Urothelium cell line (cell line): ENCODE results near the gene ROBO2.
A peak's percentile ranks its signal among the peaks of the same experiment; 100 is the strongest.

Experiments
- DNase-seq: peaks from one replicate; pipeline ENCODE4 v3.0.0; 2011; ENCODE audit warnings: low spot score, mixed read lengths
- FAIRE-seq: peaks from 2 replicates; lab custom pipeline; 2011; peaks lifted over from hg19 to GRCh38; lab: Jason Lieb, UNC

The ROBO2 gene

DNA sequence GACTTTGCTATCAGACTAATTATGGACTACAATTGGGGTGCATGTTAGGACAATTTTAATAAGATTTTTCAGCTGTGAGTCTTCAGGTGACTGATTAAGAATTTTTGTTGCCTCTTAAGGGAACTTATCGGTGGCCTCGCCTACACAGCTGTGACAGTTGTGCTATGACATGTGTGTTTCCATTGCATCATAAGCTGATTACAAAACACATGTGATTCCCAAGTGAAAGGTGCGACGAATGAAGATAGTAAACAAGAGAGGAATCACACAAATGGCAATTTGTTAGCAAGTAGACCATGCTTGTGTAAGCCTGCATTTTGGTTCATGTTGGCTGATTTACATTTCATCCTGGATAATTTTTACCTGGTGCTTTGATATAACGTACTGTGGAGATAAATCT, 8.3 kb downstream of the ROBO2 start:
- no peak for DNase-seq
- FAIRE-seq, result no peak

DNA sequence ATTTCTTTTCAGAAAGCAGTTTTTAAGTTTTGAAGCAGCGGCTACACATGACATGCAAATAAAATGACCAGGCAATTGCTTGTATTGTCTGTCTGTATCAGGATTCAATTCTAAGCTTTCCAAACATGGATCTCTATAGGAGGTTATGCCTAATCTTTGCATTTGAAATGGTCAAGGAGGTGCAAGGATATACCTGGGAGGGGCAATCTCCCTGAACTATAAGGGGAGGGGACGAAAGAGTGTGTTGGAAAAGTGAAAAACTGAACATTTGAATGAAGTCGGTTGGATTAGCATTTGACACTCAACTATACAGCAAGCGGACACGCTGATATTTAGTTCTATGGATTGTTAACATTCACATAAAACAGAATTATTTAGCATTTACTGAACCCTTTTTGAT, 11.7 kb downstream of the ROBO2 start:
- no peak for FAIRE-seq

DNA sequence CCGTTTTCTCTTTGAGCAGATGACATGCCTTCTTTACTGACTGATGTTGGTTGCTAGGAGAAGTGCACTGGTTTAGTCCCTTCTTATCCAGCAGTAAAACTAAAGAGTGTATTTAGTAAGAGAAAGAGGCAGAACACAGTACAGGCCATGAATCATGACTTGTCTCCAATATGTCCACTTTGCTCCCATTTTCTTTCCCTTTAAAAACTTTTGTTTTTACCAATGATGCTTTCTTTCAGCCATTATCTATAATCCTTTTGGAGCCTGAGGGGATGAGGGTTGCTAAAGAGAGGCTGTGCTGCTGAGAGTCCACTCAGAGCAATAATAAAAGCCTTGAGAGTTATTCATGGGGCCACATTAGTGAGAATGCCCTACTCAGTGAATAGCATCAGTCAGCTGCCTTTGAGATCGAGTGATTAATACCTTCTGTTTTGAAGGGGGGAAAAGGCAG, 12.2 kb downstream of the ROBO2 start:
- no peak for FAIRE-seq
- no peak for DNase-seq

More for the DNA sequence above, 11.7 kb downstream of the ROBO2 start:
- DNase-seq, result no peak

DNA sequence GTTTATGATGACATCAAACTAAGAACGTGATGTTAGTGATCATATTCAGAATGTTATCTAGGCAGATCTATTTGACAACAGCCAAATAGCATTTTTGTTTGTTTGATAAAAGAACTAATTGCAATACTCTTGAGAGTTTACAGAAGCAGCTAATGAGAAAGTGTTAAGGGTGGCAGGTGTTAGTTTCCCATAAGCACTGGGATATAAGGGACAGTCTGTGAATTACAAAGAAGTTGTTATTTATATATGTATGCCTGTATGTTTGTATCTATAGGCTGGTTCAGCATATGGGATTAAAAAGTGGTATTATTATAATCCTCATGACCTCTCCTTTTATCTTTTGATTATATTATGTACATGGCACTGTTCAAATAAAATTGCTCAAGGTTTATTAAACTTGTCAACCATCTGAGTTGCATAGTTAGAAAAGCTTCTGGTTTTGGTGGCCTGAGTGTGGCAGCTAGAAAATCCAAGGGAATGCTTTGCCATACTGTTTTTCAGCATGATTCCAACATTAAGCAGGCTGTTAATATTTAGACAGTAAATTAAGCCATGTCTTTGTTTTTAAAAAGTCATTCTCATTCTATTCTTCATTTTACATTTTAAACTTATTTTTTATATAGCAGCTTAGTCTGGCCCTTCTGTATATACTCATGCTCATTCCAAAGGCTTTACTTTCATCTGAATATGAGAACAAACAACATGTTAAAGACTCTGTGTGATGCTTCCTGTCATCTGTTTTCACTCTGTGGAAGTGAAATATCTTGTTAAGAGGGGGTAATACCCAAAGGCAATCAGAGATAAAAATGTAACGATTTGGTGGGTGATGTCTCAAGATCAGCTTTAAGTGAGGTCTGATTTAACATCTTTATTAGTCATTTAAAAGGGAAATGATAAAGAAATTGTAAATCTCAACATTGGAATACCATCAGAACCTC, 13.1 kb downstream of the ROBO2 start:
- no peak for FAIRE-seq
- no peak for DNase-seq

DNA sequence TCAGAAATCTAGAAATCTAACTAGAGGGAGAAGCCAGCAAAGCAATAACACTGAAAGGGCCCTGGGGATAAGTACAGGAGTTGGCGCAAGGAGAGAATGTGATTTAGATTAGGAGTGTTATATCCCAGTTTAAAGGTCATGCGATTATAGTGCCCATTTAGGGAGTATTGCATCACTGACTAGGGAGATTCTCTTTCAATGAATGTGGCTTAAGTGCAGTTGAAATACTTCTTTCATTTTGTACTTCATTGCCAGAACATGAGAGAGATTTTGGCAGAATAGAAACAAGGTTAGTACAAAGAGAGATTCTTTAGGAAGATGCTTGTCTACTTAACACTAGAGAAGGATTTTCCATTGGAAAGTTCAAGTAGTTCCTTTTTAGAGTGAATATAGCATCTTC, 13.9 kb downstream of the ROBO2 start:
- DNase-seq (no peak), FAIRE-seq (no peak)

- DNase-seq (no peak), FAIRE-seq (no peak)
Measured at GRCh38 chr3:77055841-77056341, 16.0 kb downstream of the ROBO2 start.

- DNase-seq (no peak), FAIRE-seq (no peak)
Measured at GRCh38 chr3:77059354-77059753, 19.5 kb downstream of the ROBO2 start.

DNA sequence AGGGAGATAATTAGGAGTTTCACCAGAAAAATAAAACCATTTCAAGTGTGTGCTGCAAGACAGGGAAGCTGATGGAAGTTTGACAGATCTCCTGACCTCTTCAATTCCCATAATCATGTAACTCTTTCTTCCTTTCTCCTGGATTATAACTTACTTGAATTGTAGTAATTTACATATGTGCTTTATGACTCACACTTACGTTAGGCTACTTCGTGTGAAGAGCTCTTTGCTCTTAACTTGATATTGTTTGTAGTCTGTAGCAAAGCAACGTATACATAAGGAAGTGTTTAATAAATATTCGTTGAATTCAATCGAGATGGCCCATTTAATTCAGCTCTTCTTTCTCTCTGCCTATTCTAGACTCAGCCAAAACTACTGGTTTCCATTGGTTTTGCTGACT, 23.5 kb downstream of the ROBO2 start:
- DNase-seq, result no peak
- no peak for FAIRE-seq

DNA sequence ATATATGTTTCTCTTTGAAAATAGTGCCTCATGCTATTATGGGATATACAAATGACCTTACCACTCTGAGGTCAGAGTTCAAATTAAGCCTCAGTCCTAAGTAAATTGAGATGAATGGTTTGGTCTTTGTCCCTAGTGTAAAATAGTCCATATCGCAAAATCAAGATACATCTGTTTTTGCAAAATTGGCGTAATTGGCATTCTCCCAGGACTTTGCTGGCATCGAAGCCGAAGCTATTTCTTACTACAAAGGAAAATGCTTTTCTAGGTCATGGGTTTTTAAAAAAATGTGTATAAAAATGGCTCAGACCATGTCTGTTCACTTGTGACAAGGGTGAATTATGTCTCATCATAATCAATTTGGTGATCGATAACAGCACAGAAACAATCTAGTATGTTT, 25.9 kb downstream of the ROBO2 start:
- FAIRE-seq, result no peak
- DNase-seq, result no peak

DNA sequence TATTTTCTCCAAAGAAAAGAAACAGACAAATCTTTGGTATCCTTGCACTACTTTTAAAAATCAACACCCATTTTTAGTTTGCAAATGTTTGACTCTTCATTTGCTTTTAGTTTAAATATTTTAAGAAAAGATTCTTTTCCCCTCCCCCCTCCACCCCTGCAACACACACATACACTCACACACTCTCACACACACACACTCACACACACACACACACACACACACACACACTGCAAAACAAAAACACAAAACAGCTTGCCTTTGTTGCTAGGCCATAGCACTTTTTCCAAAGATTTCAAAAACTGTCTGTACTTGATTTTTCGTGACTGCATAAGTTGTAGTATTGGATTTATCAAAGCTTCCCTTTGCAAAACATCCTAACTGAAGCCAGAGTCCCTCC, 26.9 kb downstream of the ROBO2 start:
- DNase-seq (no peak), FAIRE-seq (no peak)

DNA sequence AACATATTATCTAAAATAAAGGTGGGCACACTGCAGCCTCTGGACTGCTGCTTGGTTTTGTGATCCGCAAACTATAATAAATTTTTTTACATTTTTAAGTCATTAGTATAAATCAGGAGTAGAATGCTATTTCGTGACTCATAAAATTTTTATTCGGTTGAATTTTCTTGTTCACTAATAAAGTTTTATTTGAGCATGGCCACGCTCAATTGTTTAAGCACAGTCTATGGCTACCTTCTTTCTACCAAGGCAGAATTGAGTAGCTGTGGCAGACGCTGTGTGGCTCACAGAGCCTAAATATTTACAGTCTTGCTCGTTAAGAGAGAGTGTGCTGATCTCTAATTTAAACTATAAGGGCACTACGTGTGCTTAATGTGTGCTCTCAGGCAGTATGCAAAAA, 28.9 kb downstream of the ROBO2 start:
- DNase-seq, result no peak
- no peak for FAIRE-seq

GRCh38 chr3:77071364-77071763, 31.5 kb downstream of the ROBO2 start:
- DNase-seq (no peak), FAIRE-seq (no peak)

DNA sequence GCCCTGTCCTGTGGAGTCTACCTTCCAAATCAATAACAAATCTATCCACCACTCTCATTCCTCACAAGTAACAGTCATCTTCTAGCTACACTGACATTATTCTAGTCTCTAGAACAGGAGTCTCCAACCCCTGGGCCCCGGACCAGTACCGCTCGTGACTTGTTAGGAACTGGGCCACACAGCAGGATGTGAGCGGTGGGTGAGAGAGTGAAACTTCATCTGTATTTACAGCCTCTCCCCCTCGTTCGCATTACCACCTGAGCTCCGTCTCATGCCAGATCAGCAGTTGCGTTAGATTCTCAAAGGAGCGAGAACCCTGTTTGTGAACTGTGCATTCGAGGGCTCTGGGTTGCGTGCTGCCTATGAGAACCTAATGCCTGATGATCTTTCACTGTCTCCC, 31.9 kb downstream of the ROBO2 start:
- DNase-seq, result no peak
- FAIRE-seq, result no peak

DNA sequence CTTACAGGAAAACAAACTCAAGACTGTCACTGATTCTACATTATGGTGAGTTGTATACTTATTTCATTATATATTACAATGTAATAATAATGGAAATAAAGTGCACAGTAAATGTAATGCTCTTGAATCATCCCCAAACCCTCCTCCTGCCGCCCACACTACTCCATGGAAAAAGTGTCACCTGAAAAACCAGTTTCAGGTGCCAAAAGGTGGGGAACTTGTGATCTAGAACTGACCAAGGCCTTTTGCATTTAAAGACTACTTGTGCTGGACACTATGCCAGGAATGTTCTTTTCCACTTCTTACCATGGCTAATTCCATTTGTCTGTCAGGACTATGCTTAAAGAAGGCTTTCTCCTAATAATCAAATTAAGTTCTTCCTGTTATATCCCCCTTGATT, 32.3 kb downstream of the ROBO2 start:
- FAIRE-seq (no peak), DNase-seq (no peak)

DNA sequence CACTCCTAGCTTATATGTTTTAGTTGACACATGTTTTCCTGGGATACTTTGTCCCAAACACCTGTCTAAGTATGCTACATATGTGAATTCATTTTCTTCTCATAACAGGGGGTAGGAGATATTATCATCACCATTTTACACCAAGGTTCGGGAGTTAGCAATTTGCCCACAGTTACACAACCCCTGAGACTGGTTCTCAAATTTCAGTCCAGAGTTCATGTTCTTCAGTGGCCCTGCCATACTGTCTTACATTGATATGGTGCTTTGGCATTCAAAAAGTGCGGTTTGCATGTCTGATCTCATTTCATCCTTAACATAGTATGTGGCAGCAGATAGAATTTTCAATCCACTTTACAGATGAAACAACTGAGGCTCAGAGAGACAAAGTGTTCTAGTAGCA, 38.4 kb downstream of the ROBO2 start:
- DNase-seq, result no peak
- no peak for FAIRE-seq

GRCh38 chr3:77079988-77080610, 40.2 kb downstream of the ROBO2 start:
- no peak for FAIRE-seq

DNA sequence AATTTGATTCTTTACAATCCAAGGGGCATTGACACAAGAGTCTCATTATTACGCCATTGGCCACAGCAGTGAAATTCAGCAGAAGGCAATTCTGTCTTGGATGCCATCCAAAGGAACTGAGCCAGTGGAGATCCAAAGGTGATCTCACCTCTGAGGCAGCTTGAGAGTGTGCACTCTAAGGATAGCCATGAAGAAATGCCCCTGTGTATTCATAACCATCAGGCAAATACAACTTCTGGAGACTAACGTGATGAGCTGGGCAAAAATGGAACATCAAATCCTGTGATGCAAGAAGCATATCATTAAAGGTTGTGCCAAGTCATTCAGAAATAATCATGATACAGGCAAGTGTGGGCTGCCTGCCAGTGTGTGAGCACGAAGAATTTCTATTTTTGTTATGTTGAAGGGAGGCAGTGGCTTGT, 41.4 kb downstream of the ROBO2 start:
- no peak for FAIRE-seq
- DNase-seq, result peak; percentile 74

More at GRCh38 chr3:77079988-77080610, 40.2 kb downstream of the ROBO2 start:
- no peak for DNase-seq

- FAIRE-seq (no peak), DNase-seq (no peak)
Measured at GRCh38 chr3:77084511-77084910, 44.6 kb downstream of the ROBO2 start.

GRCh38 chr3:77086408-77086807, 46.5 kb downstream of the ROBO2 start:
- no peak for FAIRE-seq

DNA sequence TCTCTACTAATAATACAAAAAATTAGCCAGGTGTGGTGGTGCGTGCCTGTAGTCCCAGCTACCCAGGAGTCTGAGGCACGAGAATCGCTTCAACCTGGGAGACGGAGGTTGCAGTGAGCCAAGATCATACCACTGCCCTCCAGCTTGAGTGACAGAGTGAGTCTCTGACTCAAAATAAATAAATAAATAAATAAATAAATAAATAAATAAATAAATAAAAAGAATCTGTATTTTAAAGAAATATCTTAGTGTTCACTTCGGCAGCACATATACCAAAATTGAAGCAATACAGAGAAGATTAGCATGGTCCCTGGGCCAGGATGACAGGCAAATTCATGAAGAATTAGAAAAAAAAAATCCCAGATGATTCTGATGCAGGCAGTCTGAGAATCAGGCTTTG, 51.9 kb downstream of the ROBO2 start:
- no peak for FAIRE-seq

More at GRCh38 chr3:77086408-77086807, 46.5 kb downstream of the ROBO2 start:
- no peak for DNase-seq

DNA sequence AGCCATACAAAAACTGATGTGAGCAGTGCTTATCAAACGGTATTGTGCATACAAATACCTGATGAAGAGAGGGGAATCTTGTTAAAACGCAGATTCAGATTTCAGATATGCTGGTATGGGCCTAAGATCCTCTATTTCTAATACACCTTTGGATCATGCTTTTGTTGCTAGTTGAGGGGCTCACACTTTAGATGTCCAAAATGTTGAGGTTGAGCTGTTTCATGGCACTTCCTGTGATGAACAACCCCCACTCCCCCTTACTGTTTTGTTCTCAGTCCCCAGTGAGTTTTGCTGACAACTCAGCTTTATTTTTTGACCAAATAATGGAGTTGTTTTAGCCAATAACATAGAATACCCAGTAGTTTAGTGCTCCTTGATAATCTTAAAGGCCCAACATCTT, 53.2 kb downstream of the ROBO2 start:
- DNase-seq (no peak), FAIRE-seq (no peak)

More for the DNA sequence above, 51.9 kb downstream of the ROBO2 start:
- DNase-seq, result no peak

DNA sequence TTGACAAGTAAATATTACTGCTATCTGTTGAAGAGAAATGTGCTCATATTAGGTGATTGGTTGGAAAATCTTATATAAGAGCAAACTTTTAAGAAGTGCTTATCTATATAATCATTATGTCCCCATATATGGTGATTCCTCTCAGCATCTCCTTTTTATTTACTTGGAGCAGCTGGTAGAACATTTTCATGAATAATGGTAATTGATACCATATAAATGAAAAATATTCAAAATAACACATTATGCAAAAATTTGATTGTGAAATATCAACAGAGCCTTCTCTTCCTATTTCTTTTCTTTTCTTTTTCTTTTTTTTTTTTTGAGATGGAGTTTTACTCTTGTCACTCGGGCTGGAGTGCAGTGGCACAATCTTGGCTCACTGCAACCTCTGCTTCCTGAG, 56.2 kb downstream of the ROBO2 start:
- no peak for FAIRE-seq
- no peak for DNase-seq
